Mesothelial cell of epicardium (in vitro differentiated cells): ENCODE measurements around the gene USP19. TPM values are rescaled to one million over a fixed set of nuclear protein-coding genes. Genes with fewer than 3 reads are reported as not detected.

Experiments
- DNase-seq, 2 experiments: peaks; one replicate each; pipeline ENCODE4 v3.0.0; 2021; ENCODE audit warnings: low spot score in 2 of 2; ENCODE audit not compliant: unreplicated experiment in 2 of 2
- H3K27ac Mint-ChIP-seq: 2 replicates; pipeline ENCODE4 v1.8.0; 2021; ENCODE audit warnings: mixed read lengths
- H3K27me3 Mint-ChIP-seq: 2 replicates; pipeline ENCODE4 v1.8.0; 2021; ENCODE audit warnings: low read depth, mixed read lengths
- H3K36me3 Mint-ChIP-seq: 2 replicates; pipeline ENCODE4 v1.8.0; 2021; ENCODE audit warnings: mixed read lengths
- H3K4me1 Mint-ChIP-seq: 2 replicates; pipeline ENCODE4 v1.8.0; 2021; ENCODE audit warnings: mixed read lengths
- H3K4me3 Mint-ChIP-seq: 2 replicates; pipeline ENCODE4 v1.8.0; 2021; ENCODE audit warnings: mild to moderate bottlenecking, moderate library complexity, mixed read lengths
- H3K9me3 Mint-ChIP-seq: 2 replicates; pipeline ENCODE4 v1.8.0; 2021; ENCODE audit warnings: mixed read lengths
- total RNA-seq: library from RNA; stranded (reverse); gene quantifications from 3 replicates; pipeline ENCODE4 v1.2.1, GENCODE V29; 2021
- TF ChIP-seq, protein P1 (sequence below): fragments of 200-600 bp; sonication (generic); IDR thresholded peaks from one replicate; pipeline ENCODE4 v1.5.0; 2021; ENCODE audit warnings: antibody characterized with exemption; ENCODE audit not compliant: unreplicated experiment

USP19 gene
- total RNA-seq, 1 donor from 2014 or later: 76.2 TPM

DNA sequence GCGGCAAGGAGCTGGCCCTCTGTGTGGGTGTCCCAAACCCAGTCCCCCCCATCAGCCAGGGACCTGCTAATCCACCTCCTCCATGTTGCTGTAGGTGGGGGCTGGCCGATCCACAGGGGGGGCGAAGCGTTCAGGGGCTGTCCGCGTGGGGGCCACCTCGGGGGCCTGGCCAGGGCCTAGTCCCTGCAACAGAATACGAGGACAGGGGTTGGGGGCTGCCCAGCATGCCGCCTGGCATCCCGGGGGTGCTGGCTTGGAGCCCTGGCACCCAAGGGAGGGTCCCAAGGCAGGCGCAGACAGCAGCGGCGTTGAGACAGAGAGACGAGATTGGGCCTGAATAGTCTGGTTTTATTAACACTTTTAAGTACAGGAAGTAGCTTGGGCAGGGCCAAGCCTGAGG lies 12.3 kb downstream of the USP19 start:
- DNase-seq: no peak
- no peak overlapping the region for H3K4me3 Mint-ChIP-seq

DNA sequence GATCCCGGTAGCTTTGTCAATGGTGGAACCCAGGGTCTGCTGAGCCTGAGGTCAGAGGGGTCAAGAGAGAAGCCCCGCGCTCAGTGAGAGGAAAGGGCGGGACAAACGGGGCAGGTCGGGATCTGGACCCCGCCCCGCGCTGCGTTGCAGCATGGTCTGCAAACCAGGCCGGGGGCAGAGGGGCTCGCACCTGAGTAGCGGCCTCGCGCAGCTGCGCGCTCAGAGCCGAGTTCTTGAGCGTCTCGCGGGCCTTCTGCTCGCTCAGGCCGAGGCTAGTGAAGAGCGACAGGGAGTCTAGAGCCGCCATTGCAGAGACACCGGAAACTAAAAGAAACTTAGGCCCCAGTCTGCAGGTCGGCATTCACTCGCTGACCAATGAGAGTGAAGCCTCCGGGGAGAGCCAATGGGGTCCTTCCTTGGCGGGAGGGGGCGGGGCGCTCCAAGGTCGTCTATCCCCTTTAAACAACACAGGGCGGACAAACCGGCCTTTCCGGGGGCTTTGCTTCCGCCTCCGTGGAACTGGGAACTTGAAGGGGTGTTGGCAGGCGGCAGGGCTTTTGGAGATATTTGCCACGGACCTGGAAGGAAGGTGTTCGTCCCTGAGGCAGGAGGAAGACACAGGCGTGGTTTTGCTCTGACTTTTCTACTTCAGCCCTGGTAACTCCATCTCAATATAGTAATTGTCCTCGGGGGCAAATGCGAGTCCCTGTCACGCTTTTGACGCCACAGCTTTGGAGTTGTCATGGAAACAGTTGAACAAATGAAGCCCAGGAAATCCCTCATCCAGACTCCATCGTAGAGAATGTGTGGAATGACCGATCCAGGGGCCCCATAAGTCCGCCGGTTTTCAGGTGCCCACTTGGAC lies 16.0 kb downstream of the USP19 start, which contains the start of gene QARS1:
QARS1 (minus strand) TSS at position 331 of the 865 bp plus-strand sequence; CDS start at position 307, 24 bp downstream.
- TF ChIP-seq, protein P1, sequence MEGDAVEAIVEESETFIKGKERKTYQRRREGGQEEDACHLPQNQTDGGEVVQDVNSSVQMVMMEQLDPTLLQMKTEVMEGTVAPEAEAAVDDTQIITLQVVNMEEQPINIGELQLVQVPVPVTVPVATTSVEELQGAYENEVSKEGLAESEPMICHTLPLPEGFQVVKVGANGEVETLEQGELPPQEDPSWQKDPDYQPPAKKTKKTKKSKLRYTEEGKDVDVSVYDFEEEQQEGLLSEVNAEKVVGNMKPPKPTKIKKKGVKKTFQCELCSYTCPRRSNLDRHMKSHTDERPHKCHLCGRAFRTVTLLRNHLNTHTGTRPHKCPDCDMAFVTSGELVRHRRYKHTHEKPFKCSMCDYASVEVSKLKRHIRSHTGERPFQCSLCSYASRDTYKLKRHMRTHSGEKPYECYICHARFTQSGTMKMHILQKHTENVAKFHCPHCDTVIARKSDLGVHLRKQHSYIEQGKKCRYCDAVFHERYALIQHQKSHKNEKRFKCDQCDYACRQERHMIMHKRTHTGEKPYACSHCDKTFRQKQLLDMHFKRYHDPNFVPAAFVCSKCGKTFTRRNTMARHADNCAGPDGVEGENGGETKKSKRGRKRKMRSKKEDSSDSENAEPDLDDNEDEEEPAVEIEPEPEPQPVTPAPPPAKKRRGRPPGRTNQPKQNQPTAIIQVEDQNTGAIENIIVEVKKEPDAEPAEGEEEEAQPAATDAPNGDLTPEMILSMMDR: no peak
- Mint-ChIP-seq H3K36me3 (peaks cover 19% of the 10 kb centered on the region), H3K4me1 (peaks cover 24% of the 10 kb centered on the region), H3K27me3 (no peaks in the 10 kb centered on the region), H3K27ac (peak within 1 kb of the TSS; percentile 97), H3K9me3 (no peaks in the 10 kb centered on the region), H3K4me3 (peak within 1 kb of the TSS; percentile 98)
- DNase-seq: peak; percentile 86 to 95

More for the DNA sequence above, 12.3 kb downstream of the USP19 start:
- no peak overlapping the region for H3K27ac Mint-ChIP-seq
- H3K9me3 Mint-ChIP-seq: no peaks in the 10 kb centered on the region
- peaks cover 21% of the 10 kb centered on the region for H3K36me3 Mint-ChIP-seq
- TF ChIP-seq, protein P1: no peak
- peaks cover 21% of the 10 kb centered on the region for H3K4me1 Mint-ChIP-seq
- no peaks in the 10 kb centered on the region for H3K27me3 Mint-ChIP-seq

DNA sequence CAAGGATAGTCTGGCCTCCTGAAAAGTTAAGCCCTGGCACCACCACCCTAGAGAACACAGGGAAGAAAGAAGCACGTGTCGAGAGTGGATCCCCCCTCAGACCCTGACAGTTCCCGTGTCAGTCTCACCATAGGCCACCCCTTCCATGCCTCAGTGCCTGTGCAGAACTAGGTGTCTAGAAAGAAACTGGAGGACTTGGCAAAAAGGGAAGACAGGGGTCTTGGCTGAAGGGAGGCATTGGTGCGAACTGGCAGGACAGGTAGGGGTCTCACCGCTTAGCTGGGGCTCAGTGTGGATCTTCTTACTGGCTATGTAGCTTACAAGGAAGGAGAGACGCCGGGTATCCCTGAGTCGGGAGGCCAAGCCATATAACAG lies 16.6 kb downstream of the USP19 start:
- Mint-ChIP-seq H3K9me3 (no peaks in the 10 kb centered on the region), H3K27ac (peak overlapping the region; percentile 97), H3K27me3 (no peaks in the 10 kb centered on the region), H3K4me1 (peaks cover 24% of the 10 kb centered on the region), H3K4me3 (peak overlapping the region; percentile 98), H3K36me3 (peaks cover 19% of the 10 kb centered on the region)
- DNase-seq: no peak
- TF ChIP-seq, protein P1: no peak

DNA sequence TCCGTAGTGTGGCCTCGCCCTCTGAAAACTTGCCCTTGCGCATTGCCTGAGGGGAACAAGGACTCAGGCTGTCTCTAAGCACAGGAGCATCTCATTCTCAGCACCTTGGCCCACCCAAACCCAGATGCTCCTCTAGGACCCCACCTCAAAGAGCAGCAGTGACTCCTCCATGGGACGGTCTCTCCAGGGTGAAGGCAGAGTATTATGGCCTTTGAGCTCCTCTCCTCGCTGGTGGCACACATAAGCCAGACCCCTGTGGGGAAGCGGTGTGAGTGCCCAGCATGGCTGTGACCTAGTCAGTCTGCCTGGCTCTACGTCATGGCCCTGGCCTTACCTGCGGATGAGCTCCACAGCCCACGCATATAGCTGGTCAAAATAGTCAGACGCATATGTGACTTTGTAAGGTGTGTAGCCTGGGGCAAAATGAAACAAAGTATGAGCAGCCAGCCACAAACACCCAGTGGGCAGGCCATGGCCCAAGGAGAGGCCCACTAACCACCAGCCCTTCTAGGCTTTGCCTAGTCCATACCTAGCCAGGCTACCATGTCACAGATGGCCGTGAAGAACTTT lies 20.5 kb downstream of the USP19 start:
- H3K27ac Mint-ChIP-seq: no peak overlapping the region
- no peak overlapping the region for H3K4me3 Mint-ChIP-seq
- H3K27me3 Mint-ChIP-seq: no peaks in the 10 kb centered on the region
- H3K9me3 Mint-ChIP-seq: no peaks in the 10 kb centered on the region
- DNase-seq: no peak
- peaks cover 16% of the 10 kb centered on the region for H3K4me1 Mint-ChIP-seq
- TF ChIP-seq, protein P1: no peak
- peaks cover 28% of the 10 kb centered on the region for H3K36me3 Mint-ChIP-seq

DNA sequence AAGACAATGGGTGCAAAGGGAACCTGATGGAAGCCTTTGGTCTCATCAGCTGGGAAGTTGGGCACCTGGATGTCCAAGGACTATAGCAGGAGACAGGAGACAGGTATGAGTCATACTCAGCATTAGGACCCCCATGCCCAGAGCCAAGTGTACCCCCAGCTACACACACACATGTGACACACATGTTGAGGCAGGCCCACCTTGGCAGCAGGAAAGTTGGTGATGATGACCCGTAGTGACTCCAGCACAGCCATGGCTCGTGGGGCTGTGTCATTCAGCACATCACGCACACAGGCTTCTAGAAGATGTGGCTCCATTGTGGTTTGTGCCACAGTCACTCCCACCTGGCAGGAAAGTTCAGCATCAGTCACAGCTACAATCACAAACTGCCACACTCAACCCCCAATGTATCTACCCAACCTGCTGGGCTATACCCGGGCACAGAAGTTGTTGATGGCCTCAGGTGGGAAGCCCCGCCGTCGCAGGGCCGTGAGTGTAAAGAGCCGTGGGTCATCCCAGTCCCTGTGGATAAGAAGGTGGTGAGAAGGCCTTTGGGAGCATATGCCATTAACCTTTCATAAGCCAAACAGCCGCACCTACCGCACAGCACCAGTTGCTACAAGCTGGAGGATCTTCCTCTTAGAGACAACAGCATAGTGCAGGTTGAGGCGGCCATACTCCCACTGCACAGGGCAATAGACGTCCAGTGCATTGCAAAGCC lies 21.6 kb downstream of the USP19 start:
- H3K4me1 Mint-ChIP-seq: peaks cover 9% of the 10 kb centered on the region
- TF ChIP-seq, protein P1: no peak
- DNase-seq: no peak
- no peak overlapping the region for H3K4me3 Mint-ChIP-seq
- H3K36me3 Mint-ChIP-seq: peaks cover 28% of the 10 kb centered on the region
- H3K27me3 Mint-ChIP-seq: no peaks in the 10 kb centered on the region
- H3K27ac Mint-ChIP-seq: peak overlapping the region; percentile 32
- H3K9me3 Mint-ChIP-seq: no peaks in the 10 kb centered on the region
